Stimulated activated naive CD8-positive, alpha-beta T cell treated with anti-CD3 and anti-CD28 coated beads, Interleukin-15, Interleukin-2, amounts not matched to agents 100 U/mL and 50 U/mL, for 24 hours (primary cell): ENCODE measurements around the gene SGMS1.
A peak's percentile ranks its signal among the peaks of the same experiment; 100 is the strongest.

ENCODE experiments used
- ATAC-seq: fragments of 150-1000 bp; cut with Tn5 transposase; one replicate; pipeline ENCODE4 v1.10.0; 2021
- DNase-seq: peaks from one replicate; pipeline ENCODE4 v3.0.0; 2021

SGMS1 gene

DNA sequence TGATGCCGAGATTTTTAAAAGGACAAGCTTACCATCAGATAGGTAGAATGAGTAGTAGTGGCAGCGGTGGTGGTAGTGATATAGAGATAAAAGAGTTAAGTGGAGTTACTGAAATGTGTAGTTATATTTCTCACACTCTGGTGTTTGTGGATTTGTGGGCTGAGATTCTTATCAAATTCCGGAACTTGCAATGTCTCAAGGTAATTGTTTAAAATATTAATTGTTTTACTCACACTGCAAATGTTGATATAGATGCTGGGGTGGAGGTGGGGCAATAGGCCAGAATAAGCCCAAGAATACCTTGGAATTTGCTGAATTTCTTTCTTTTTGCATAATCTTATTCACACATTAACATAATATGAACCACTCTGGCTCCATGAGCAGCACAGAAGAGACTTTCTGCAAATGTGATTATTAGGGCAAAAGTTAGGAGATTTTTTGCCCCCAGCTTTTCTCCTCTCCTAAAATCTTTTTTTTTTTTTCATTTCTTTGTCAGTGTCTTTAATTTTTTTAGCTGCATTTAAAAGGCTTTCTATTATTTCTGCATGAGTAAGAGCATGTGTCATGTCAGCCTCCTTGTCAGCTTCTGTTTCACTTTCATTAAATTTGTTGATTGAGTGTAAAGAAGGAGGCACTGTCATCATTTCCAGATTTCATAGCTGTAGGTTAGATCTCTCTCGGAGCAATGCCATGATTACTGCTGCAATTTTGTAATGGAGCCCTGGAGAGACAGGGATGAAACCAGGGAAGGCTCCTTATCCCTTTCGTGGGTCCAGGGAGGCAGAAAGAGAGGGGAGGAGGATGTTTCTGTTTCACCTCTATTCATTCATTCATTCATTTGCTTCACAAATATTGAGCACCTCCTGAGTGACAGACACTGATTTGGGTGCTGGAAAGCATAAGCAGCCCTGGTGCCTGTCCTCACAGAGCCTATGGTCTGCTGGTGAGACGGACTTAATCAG lies 13.1 kb upstream of the SGMS1 start:
- DNase-seq (no peak), ATAC-seq (peak; percentile 90)

DNA sequence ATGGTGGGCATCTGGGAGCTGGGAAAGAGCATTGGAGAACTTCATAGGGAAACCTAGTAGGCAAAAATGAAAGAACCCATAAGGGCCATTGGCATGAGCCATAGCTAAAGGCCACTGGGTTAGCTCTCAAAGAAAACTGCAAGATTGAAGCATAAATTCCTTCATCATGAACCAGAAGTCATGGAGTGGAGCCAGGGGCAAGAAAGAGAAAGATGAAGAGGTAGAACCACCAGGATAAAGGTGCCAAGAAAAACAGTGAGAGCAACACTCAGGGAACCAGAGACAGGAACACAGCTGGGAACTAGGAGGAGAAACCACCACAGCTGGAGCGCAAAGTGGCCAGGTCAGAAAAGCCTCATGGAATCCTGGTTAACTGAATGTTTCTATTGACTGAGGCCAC lies 11.5 kb upstream of the SGMS1 start:
- DNase-seq: no peak
- no peak for ATAC-seq

DNA sequence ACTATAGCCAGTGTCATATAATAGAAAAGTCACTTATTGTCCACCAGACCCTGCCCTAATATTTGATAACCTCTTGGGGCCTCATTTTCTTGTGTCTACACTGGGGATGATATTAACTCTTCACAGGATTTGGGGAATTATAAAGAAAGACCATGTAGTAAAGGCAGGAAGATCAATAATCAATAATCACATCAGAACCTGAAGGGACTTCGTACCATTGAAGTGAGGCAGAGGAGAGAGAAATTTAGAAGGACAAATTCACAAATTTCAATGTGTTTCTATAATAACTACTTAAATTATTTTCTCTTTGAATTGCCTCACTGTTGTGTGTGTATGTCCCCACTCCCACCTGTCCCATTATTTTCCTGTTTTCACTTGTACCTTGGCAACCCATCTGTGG lies 10.7 kb upstream of the SGMS1 start:
- DNase-seq (no peak), ATAC-seq (no peak)

DNA sequence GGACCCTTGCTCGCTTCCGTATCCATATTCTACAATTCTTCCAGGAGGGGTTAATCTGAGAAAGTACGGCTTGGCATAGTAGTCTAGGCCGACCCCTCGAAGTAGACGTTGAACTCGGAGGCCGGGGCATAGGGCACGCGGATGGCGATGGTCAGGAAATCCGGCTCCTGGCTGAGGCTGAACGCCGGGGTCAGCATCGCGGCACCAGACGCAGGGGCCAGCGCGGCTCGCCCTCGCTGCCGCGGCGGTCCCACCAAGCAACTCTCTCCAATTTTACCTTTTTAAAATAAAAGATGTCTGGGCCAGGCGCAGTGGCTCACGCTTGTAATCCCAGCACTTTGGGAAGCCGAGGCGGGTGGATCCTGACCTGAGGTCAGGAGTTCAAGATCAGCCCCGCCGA lies 7.3 kb upstream of the SGMS1 start:
- no peak for DNase-seq

DNA sequence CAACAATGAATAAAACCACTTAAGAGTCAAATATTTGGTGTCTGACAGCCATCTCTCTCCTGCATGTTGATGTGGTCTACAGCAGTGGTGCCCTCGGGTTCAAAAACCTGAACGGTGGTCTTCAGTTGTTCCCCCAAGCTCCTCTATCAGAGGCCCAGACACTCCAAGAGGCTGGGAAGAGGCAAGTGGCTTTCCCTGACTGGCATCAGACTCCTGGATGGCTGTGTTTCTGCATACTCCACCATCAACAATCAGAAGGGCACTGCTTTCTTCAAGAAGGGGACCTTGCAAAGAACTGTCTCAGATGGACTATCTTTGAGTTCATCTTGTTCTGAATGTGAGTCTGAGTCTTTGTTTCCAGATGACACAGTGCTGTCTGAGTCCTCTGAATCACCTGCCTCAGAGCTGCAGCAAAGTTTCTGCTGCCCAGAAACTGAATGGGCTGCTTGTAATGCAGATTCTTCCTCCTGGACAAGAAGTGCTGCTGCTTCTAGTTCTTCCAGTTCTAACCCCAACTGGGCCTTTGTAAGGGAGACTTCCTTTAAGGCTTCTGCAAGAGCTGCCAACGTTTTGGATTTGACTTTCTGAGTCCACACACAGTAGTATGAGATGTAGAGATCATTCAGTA lies 5.9 kb upstream of the SGMS1 start:
- no peak for DNase-seq
- ATAC-seq: peak; percentile 40

More for the DNA sequence above, 7.3 kb upstream of the SGMS1 start:
- ATAC-seq: no peak

DNA sequence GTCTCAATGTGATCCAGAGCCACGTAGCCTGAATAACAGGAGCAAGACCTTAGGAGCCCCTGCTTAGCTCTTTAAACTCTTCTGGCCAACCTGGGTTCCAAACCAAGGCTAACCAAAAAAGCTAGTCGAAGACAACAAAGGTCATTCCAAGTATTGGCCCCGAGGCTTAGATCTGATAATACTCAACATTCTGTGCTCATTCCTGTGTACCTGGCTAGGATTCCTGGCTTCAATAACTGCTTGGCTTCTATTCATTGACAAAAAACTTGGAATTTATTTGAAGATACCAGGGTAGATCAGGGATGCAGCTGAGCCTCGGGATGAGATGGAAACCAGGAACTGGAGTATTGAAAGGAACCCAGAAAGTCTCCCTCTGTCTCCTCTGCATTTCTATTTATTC lies 4.1 kb upstream of the SGMS1 start:
- no peak for DNase-seq
- ATAC-seq: no peak

DNA sequence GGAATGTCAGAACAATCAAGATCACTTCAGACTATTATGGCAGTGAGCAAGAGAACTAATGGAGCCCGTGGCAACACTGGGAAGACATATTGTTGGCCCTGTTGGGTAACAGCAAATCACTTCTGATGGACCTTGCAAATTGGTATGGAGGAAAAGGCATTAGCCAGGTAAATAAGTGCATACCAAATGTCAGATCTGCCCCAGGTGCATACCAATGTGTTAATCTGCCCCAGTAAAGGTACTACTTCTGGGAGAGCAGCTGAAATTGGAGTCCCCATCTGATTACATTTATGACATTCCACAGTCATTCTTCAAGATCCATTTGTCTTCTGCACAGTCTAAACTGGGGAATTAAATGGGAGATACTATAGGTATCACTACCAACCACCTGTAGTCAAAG lies 3.7 kb upstream of the SGMS1 start:
- no peak for DNase-seq

DNA sequence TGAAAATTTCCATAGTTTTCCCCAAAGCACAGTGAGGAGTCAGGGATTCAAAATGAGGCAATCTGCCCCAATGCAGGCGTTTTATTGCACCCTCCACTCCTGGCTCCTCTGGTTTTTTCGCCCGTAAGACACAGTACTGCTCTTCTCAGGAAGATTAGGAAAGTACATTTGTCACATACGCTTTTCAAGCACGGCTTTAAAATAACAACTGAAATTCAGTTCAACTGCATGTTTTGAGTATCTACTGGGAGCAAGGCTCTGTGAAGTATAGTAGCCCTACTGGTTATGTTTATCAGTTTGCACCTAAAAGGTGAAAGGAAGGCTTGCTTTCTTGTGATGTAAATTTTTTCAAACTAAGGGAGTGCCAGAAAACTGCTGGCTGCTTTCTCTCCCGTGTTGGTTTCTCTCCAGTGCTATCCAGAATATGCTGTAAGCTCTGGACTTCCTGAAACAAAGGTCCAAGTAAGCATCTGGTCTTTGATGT lies 1.9 kb upstream of the SGMS1 start:
- ATAC-seq (no peak), DNase-seq (no peak)

More for the DNA sequence above, 3.7 kb upstream of the SGMS1 start:
- ATAC-seq: no peak

DNA sequence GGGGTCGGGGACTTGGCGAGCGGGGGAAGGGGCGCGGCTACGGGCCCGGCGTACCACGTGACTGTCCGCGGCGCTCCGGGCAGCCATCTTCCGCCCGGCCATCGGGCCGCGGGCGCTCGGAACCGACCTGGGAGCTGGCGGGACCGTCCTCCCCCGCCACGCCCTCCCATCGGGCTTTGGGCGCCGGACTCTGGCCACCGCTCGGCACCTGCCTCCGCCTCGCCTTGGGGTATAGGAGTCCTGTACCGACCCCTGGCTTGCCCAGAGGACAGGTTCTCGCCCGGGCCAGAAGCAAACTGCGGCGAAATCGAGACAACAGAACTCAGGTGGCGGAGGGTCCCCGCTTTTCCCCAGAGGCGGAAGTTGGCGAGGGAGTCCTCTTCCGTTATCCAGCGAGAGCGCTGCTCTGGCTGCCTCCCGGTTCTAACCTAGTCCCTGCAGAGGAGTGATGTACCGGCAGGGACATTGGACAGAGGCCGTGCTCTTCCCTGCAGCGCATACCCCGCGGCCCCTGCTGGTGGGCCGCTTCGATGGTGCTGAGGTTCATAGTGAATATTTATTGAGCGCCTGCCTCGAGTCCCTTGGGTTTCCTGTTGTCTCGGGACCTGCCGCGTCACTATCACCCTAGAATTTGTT lies 1.2 kb upstream of the SGMS1 start:
- ATAC-seq (peak; percentile 41), DNase-seq (peak; percentile 73)

DNA sequence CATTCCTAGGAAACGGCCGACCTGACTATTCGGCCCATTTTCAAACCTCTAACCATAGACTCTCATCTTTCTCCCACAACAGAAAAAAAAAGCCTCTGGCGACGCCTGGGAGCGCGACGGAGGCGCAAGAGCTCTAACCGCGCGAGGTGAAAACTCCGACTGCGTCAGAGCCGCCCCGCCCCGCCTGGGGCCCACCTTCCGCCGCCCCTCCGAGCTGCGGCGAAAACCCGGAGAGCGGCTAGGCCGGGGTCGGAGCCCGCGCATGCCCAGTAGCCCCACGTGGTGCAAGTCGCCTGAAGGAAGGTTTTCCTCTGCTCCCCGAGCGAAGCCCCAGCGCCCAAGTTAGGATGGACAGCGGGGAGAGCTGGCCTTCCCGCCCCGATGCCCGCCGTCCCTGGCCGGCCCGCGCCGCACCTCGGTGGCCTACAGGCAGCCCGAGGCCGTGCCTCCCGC lies 683 bp upstream of the SGMS1 start:
- peak; percentile 98 for DNase-seq
- peak; percentile 74 for ATAC-seq

DNA sequence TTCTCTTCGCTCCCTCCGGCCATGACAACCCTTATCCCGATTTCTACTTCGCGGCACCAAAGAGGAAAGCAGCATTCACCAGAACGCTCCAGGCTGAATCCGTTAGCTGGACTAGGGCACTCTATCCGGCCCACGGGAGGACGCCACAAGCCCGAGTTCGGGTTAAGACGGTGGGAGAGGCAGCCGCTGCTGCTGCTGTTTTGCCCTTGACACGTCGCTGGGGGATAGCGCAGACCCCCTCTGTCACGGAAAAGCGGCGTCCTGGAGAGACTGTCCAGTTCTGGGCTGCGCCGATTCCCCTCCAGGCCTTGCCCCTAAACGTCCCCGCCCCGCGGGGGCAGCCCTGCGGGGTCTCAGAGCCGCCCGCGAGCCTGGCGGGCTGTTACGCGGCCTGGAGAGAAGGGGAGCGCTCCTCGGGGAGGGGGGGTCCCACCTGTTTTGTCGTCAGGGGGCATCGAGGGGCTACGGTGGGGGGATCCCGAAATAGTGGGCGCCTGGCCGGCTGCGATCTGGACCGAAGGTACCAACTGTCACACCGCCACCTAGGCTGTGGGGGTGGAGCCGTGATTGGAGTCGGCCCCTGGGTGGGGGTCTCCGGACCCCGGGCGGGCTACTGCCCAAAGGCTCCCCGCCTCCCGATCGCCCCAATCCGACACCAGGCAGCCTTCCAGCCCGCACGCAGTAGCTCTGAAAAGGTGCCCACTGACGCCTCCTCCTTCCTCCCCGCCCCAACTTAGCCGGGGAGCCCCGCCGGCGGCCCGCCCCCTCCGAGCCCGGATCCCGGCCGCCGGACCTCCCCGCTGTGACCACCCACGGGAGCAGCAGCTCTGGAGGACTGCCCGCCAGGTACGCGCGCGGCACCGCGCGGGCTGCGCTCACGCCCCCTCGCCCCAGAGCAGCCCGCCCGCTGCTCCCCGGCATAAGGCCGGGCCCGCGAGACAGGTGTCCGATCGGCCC lies 772 bp downstream of the SGMS1 start:
- peak; percentile 60 for DNase-seq
- ATAC-seq: peak; percentile 11

DNA sequence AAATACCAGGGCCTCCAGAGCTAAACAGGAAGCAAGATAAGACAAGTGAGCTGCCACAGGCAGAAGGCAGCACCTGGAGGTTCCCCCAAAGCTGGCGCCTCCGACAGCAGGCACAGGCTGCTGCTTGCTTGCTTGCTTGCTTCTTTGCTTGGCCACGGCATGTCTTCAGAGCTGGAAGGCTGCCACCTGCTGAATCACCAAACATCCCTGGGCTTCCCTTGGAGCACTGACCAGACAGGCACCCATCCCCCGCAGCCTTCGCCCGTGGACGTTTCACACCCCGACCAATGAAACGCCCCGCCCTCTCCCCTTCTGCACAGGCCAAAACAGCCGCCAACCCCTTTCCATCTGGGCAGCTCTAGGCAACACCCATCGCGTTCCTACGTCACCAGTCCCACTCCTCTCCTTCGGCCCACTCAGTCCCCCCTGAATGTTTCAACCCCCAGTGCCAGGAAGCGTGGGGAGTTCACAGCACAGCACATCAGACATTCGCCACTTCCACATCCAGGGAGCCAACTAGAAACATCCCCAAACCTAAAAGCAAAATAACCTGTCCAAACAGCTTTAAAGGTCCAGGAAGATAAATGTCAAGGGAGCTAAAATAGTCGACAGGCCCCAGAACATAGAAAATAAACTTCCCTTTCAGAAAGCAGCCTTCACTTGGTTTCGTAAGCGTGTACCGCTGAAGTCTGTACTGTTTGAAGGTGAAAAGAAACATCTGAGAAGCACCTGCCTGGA lies 1.6 kb downstream of the SGMS1 start:
- peak; percentile 69 for DNase-seq
- peak; percentile 2 for ATAC-seq

DNA sequence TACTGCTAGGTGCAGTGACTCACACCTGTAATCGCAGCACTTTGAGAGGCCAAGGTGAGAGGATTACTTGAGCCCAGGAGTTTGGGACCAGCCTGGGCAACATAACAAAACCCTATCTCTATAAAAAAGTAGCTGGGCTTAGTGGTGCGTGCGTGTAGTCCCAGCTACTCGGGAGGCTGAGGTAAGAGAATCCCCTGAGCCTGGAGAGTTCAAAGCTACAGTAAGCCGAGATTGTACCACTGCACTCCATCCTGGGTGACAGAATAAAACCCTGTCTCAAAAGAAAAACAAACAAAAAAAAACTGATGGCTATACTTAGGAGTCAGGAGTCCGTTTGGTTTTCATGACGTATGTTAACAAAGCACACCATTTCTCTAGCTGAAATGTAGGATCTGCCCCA lies 2.9 kb downstream of the SGMS1 start:
- ATAC-seq (no peak), DNase-seq (no peak)

DNA sequence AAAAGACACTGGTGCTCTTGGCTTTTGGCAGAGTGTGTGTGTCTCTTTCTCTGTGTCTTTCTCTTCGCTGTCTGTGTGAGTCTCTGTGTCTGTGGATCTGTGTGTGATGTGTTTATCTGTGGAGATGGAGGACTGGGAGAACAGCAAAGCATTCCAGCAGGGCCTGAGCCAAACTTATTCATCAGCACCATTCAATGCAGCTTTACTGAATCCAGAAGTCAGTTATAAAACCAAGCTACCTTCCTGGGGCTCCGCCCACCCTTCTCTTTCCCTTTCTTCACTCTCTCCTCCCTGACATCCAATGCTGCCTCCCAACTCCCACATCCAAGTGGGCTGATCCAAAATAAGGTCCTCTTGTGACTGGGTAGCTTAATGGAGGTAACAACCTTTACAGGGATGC lies 3.9 kb downstream of the SGMS1 start:
- DNase-seq: no peak
- no peak for ATAC-seq

DNA sequence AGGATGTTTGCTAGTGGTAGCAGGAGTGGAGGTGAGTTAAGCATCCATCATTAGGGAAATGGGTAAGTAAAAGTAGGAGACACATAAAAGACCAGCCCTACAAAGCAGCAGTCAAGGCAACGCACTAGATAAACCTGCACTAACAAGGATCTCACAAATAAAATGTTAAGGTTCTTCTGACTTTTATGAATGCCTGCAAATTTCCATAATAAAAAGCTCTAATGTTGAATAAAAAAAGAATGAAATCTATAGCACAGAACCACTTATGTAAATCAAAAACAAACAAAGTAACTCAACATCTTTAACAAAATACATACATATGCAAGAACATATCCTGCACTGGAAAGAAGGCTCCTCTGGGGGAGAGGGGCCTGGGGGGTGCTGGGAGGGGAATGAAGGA lies 4.6 kb downstream of the SGMS1 start:
- no peak for DNase-seq
- no peak for ATAC-seq

DNA sequence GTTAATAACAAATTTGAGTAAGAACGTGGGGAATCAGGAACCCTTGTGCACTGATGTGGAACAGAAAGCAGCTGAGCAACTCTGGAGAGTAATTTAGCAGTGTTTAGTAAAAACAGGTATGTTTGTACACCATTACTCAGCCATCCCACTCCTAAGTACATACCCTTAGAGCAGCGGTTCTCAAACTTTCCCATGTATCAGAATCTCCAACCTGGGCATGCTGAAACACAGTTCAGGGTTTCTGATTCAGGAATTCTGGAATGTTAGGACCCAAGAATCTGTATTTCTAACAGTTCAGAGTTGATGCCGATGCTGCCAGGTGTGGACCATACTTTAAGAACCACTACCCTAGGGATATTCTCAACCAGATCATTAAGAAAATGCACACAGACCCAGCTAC lies 5.1 kb downstream of the SGMS1 start:
- DNase-seq (no peak), ATAC-seq (no peak)

DNA sequence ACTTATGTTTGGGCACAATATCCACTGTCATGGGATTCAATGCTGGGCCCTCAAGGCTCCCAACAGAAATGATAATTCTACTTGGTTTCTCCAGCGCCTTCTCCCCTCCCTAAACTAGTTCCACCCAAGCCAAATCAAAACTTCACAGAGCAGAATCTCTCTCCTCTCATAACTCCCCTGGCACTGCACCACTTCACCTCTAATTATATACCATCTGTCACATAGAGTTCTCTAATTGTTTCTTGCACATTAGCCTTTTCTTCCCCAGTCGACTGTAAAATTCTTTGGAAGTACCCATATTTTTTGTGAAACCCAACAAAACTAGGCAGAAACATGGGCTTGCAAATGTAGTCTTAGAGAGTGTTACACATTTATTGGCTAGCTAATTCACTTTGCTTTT lies 8.1 kb downstream of the SGMS1 start:
- no peak for ATAC-seq

DNA sequence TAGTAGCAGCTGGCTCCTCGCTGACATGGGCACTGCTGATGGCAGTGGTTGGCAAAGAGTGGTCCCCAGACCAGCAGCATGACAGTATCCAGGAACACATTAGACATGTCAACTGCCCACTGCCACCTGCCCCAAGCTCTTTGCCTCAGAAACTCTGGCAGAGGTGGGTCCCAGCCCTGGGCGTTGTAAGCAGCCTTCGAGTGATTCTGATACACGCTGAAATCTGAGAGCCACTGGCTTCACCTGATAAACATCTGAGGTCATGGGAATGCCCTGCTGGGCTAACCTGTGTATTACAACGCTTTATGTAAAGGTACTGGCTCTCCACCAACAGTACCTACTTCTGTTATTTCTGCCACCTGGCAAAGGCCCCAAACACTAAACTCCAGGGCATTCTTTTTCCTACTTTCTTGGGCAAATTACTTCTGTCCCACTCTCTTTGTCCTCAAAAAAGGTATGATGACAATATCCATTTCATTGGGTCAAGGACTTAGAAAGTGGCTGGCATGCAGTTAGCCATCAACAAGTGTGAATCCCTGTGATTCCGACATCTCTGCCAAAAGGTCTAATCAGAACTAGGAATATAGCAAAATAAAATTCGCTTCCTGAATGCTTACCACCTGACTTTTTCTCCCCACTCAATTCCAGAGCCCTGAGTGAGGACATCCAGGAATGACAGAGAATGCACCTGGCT lies 9.2 kb downstream of the SGMS1 start:
- DNase-seq: no peak
- peak; percentile 58 for ATAC-seq

More for the DNA sequence above, 8.1 kb downstream of the SGMS1 start:
- DNase-seq: no peak

DNA sequence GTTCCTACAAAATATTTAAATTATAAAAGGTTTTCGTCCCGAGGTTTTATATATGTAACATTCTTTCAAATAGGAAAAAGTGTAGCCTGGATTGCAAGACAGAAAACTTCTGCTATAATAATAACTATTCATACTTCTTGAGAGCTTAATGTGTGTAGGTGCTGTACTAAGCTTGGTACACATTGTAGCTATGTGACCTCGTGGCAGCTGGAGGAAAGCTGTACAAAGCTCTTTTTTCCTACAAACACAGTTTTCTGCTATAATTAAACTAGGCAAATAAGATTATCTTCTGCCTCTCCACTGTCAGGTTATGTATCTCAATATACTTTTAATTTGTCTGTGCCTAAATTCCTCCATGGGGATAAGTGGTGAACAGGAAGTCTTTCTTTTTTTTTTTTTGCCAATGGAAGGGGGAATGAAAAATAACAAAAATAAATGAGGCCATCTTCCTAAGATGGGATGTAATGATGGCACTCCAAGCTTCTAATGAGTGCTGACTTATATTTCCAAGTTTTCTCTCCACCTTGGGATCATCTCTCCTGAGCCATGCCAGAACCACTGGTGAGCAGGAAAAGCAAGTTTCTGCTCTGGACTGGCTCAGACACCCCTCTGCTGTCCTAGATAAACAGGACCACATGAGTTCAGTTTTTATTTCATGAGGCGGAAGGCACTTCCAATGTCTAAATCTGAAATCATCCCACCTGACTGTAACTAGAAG lies 9.9 kb downstream of the SGMS1 start:
- no peak for ATAC-seq
- no peak for DNase-seq

DNA sequence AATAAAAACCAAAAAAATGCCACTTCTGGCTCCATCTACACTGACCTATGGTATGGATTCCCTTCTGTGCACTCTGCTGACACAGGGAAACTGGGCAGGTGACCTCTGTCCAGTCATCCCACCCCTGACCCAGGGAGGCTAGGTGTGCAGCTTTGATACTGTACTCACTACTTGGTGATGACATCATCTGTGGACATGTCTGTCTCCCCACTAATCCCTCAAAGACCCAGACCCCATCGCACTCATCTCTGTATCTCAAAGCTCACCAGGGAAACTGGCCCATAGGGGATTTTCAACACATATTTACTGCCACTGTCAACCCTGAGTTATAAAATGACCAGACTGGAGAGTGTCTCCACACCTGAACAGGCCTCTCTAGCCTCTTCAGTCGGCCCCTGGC lies 10.6 kb downstream of the SGMS1 start:
- DNase-seq (no peak), ATAC-seq (peak; percentile 19)
